ENCODE data around the gene PPM1K.

DNA sequence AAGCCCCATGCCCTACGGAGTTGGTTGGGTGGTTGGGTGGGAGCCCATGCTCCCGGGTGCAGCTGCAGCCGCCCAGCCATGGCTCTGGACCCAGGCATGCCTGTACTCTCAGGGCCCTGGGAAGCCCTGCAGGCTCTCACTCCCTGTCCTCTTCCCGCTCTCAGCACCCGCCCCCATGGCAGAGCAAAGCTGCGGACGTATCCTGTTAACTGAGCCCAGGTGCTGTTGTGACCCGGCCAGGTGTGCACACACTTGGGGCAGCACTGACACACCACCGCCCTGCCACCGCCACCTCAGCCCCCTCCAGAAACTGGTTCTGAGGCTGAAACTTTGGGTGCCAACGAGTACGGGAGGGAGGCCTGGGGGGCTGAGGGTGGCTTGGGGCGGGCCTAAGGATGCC is 40.3 kb downstream of the PPM1K start:
- TF ChIP-seq, protein P1, sequence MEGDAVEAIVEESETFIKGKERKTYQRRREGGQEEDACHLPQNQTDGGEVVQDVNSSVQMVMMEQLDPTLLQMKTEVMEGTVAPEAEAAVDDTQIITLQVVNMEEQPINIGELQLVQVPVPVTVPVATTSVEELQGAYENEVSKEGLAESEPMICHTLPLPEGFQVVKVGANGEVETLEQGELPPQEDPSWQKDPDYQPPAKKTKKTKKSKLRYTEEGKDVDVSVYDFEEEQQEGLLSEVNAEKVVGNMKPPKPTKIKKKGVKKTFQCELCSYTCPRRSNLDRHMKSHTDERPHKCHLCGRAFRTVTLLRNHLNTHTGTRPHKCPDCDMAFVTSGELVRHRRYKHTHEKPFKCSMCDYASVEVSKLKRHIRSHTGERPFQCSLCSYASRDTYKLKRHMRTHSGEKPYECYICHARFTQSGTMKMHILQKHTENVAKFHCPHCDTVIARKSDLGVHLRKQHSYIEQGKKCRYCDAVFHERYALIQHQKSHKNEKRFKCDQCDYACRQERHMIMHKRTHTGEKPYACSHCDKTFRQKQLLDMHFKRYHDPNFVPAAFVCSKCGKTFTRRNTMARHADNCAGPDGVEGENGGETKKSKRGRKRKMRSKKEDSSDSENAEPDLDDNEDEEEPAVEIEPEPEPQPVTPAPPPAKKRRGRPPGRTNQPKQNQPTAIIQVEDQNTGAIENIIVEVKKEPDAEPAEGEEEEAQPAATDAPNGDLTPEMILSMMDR (IDR thresholded peaks at IDR 0.05; ENCODE audit: insufficient read depth, low read length, poor library complexity, severe bottlenecking) = no peak
- no peak for TF ChIP-seq EZH2phosphoT487 (conservative IDR thresholded peaks at IDR 0.05; ENCODE audit: low read length)

Data from SU-DHL-6 (cell line).